ENCODE measurements around the gene RPL23. TPM values are rescaled to one million over a fixed set of nuclear protein-coding genes. Genes with fewer than 3 reads are reported as not detected.
"Not testable (repeated sequence)": the region's sequence is repeated elsewhere in the genome, so short reads cannot be mapped to it uniquely, and the experiment has no call there.

The RPL23 gene
- total RNA-seq, 1 experiment from 2014 or later = 952 TPM

- Histone ChIP-seq H3K4me1 (replicated peaks) (peaks cover 42% of the 10 kb centered on the region), H3K4me3 (peak overlapping the region; percentile 92), H3K27ac (peak overlapping the region; percentile 38), H3K36me3 (peaks cover 18% of the 10 kb centered on the region), H3K9me3 (replicated peaks) (peaks cover 6% of the 10 kb centered on the region; the same call in 1 of the 2 replicates), H3K27me3 (replicated peaks) (no peaks in the 10 kb centered on the region)
- DNase-seq (ENCODE audit: low read depth in 1 of 2, low spot score in 2 of 2) = peak; percentile 75 to 84
Measured at GRCh38 chr17:38867179-38867967, 13.9 kb upstream of the RPL23 start.

GRCh38 chr17:38864636-38865398 lies 11.3 kb upstream of the RPL23 start:
- no peak for DNase-seq (ENCODE audit: low read depth in 1 of 2, low spot score in 2 of 2)
- Histone ChIP-seq H3K27ac (no peak overlapping the region), H3K4me3 (no peak overlapping the region)

GRCh38 chr17:38861399-38861843 lies 7.9 kb upstream of the RPL23 start:
- Histone ChIP-seq H3K27me3 (replicated peaks) (no peaks in the 10 kb centered on the region), H3K9me3 (replicated peaks) (0 out of 2 replicates have a peak, but pooled peaks cover 2% of the 10 kb centered on the region), H3K27ac (no peak overlapping the region), H3K36me3 (no peaks in the 10 kb centered on the region), H3K4me3 (no peak overlapping the region), H3K4me1 (replicated peaks) (peaks cover 12% of the 10 kb centered on the region)
- peak in 1 of 2 experiments; percentile 44 for DNase-seq (ENCODE audit: low read depth in 1 of 2, low spot score in 2 of 2)

More at GRCh38 chr17:38864636-38865398, 11.3 kb upstream of the RPL23 start:
- Histone ChIP-seq H3K4me1 (replicated peaks) (peaks cover 25% of the 10 kb centered on the region), H3K36me3 (no peaks in the 10 kb centered on the region), H3K9me3 (replicated peaks) (0 out of 2 replicates have a peak, but pooled peaks cover 2% of the 10 kb centered on the region), H3K27me3 (replicated peaks) (no peaks in the 10 kb centered on the region)

GRCh38 chr17:38857271-38857670 lies 3.8 kb upstream of the RPL23 start:
- H3K27ac ChIP-seq = no peak overlapping the region
- peaks cover 10% of the 10 kb centered on the region for H3K36me3 ChIP-seq
- H3K9me3 ChIP-seq (replicated peaks) = no peaks in the 10 kb centered on the region
- DNase-seq (ENCODE audit: low read depth in 1 of 2, low spot score in 2 of 2) = no peak
- no peaks in the 10 kb centered on the region for H3K27me3 ChIP-seq (replicated peaks)
- H3K4me3 ChIP-seq = no peak overlapping the region
- peaks cover 5% of the 10 kb centered on the region; the same call in 1 of the 2 replicates for H3K4me1 ChIP-seq (replicated peaks)

- not testable (repeated sequence) for H3K27ac ChIP-seq; H3K9me3 ChIP-seq (replicated peaks); H3K4me3 ChIP-seq; DNase-seq (ENCODE audit: low read depth in 1 of 2, low spot score in 2 of 2); H3K27me3 ChIP-seq (replicated peaks)
- H3K36me3 ChIP-seq = peaks cover 31% of the 10 kb centered on the region
- H3K4me1 ChIP-seq (replicated peaks) = peaks cover 16% of the 10 kb centered on the region
Measured at GRCh38 chr17:38855101-38855714, 1.7 kb upstream of the RPL23 start.

- H3K4me3 ChIP-seq = peak overlapping the region; percentile 61
- H3K36me3 ChIP-seq = peaks cover 54% of the 10 kb centered on the region
- H3K9me3 ChIP-seq (replicated peaks) = no peaks in the 10 kb centered on the region
- H3K27me3 ChIP-seq (replicated peaks) = no peaks in the 10 kb centered on the region
- peaks cover 16% of the 10 kb centered on the region for H3K4me1 ChIP-seq (replicated peaks)
- peak in 1 of 2 experiments; percentile 28 for DNase-seq (ENCODE audit: low read depth in 1 of 2, low spot score in 2 of 2)
- peak overlapping the region; percentile 94 for H3K27ac ChIP-seq
Measured at GRCh38 chr17:38852771-38853291, 690 bp downstream of the RPL23 start.

GRCh38 chr17:38851434-38851833 lies 2.1 kb downstream of the RPL23 start:
- DNase-seq (ENCODE audit: low read depth in 1 of 2, low spot score in 2 of 2) = no peak
- H3K4me1 ChIP-seq (replicated peaks) = peaks cover 16% of the 10 kb centered on the region

GRCh38 chr17:38850374-38850773 lies 3.1 kb downstream of the RPL23 start:
- DNase-seq (ENCODE audit: low read depth in 1 of 2, low spot score in 2 of 2) = no peak
- peaks cover 16% of the 10 kb centered on the region for H3K4me1 ChIP-seq (replicated peaks)
- no peaks in the 10 kb centered on the region for H3K9me3 ChIP-seq (replicated peaks)
- H3K27ac ChIP-seq = no peak overlapping the region
- H3K4me3 ChIP-seq = no peak overlapping the region
- peaks cover 73% of the 10 kb centered on the region for H3K36me3 ChIP-seq
- H3K27me3 ChIP-seq (replicated peaks) = no peaks in the 10 kb centered on the region

More at GRCh38 chr17:38851434-38851833, 2.1 kb downstream of the RPL23 start:
- H3K9me3 ChIP-seq (replicated peaks) = no peaks in the 10 kb centered on the region
- no peaks in the 10 kb centered on the region for H3K27me3 ChIP-seq (replicated peaks)
- H3K36me3 ChIP-seq = peaks cover 68% of the 10 kb centered on the region
- H3K4me3 ChIP-seq = peak overlapping the region; percentile 61
- no peak overlapping the region for H3K27ac ChIP-seq

- Histone ChIP-seq H3K9me3 (replicated peaks) (no peaks in the 10 kb centered on the region), H3K27me3 (replicated peaks) (no peaks in the 10 kb centered on the region), H3K27ac (no peak overlapping the region), H3K4me3 (no peak overlapping the region), H3K36me3 (peaks cover 73% of the 10 kb centered on the region), H3K4me1 (replicated peaks) (peaks cover 13% of the 10 kb centered on the region)
- no peak for DNase-seq (ENCODE audit: low read depth in 1 of 2, low spot score in 2 of 2)
Measured at GRCh38 chr17:38848939-38849605, 4.4 kb downstream of the RPL23 start.

- H3K4me1 ChIP-seq (replicated peaks) = peaks cover 11% of the 10 kb centered on the region
- no peak overlapping the region for H3K27ac ChIP-seq
- no peak for DNase-seq (ENCODE audit: low read depth in 1 of 2, low spot score in 2 of 2)
- H3K9me3 ChIP-seq (replicated peaks) = no peaks in the 10 kb centered on the region
- no peaks in the 10 kb centered on the region for H3K27me3 ChIP-seq (replicated peaks)
- H3K36me3 ChIP-seq = peaks cover 73% of the 10 kb centered on the region
- H3K4me3 ChIP-seq = no peak overlapping the region
Measured at GRCh38 chr17:38848557-38848891, 5.0 kb downstream of the RPL23 start.

- H3K27ac ChIP-seq = no peak overlapping the region
- no peaks in the 10 kb centered on the region for H3K9me3 ChIP-seq (replicated peaks)
- H3K36me3 ChIP-seq = peaks cover 34% of the 10 kb centered on the region
- H3K27me3 ChIP-seq (replicated peaks) = no peaks in the 10 kb centered on the region
- H3K4me3 ChIP-seq = no peak overlapping the region
- H3K4me1 ChIP-seq (replicated peaks) = no peaks in the 10 kb centered on the region
- DNase-seq (ENCODE audit: low read depth in 1 of 2, low spot score in 2 of 2) = no peak
Measured at GRCh38 chr17:38844261-38844757, 9.2 kb downstream of the RPL23 start.

- Histone ChIP-seq H3K27me3 (replicated peaks) (no peaks in the 10 kb centered on the region), H3K4me1 (replicated peaks) (peaks cover 15% of the 10 kb centered on the region), H3K27ac (peak overlapping the region; percentile 99), H3K4me3 (peak overlapping the region; percentile 53), H3K9me3 (replicated peaks) (no peaks in the 10 kb centered on the region), H3K36me3 (peaks cover 13% of the 10 kb centered on the region)
- no peak for DNase-seq (ENCODE audit: low read depth in 1 of 2, low spot score in 2 of 2)
Measured at GRCh38 chr17:38825762-38826247, 27.7 kb downstream of the RPL23 start.

All from SJSA1 (cell line).